ENCODE results near the gene ZNF613. TPM values are rescaled to one million over a fixed set of nuclear protein-coding genes. Genes with fewer than 3 reads are reported as not detected.

The ZNF613 gene
- total and polyA plus RNA-seq, 2 of the 13 experiments (the other 11 are each of a cell fraction or from before 2014, with no cell fraction given): 3.6 to 8.3 TPM

DNA sequence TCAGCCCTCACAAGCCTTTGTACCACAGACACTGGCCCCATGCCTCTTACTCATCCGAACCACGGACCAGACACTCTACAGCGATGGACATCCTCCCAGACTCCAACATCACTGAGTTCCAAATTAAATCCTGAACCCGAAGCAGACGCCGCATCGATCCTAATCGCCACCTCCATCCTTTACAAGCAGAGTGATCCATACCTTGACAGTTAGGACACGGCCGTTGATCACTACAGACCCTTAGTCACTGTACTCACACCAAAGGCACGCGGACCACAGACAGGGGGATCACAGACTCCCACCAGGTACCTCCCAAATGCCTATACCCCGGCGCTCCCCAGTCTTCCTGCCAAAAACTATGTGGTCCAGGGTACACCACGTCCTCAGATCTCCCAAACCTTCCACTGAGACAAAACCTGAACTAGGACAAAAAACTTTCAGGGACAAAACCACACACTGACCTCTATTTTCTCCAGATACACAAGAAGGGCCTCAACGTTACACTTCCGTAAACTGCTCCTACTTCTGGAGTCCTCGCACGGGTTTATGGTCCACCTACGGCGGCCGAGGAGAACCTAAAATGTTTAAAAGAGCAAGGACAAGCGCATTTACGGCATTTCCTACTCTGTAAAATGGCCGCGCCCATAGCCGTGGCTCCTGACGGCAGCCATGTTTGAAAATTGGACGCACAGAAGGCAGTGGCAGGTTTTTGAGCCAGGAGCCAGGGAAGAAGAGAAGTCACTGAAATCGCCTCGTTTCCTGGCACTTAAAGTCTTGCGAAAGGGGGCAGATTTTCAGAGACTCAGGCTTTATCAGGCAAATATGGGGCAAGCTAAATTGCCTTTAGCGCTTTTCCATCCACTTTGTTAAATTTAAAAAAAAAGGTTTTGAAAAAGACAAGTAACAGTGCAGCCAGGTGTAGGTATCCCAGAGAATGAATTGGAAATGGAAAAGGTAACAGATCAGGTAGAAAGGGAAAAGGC is 59.3 kb downstream of the ZNF613 start, which contains the start of gene ZNF350 (continued):
- TF ChIP-seq, protein P1, sequence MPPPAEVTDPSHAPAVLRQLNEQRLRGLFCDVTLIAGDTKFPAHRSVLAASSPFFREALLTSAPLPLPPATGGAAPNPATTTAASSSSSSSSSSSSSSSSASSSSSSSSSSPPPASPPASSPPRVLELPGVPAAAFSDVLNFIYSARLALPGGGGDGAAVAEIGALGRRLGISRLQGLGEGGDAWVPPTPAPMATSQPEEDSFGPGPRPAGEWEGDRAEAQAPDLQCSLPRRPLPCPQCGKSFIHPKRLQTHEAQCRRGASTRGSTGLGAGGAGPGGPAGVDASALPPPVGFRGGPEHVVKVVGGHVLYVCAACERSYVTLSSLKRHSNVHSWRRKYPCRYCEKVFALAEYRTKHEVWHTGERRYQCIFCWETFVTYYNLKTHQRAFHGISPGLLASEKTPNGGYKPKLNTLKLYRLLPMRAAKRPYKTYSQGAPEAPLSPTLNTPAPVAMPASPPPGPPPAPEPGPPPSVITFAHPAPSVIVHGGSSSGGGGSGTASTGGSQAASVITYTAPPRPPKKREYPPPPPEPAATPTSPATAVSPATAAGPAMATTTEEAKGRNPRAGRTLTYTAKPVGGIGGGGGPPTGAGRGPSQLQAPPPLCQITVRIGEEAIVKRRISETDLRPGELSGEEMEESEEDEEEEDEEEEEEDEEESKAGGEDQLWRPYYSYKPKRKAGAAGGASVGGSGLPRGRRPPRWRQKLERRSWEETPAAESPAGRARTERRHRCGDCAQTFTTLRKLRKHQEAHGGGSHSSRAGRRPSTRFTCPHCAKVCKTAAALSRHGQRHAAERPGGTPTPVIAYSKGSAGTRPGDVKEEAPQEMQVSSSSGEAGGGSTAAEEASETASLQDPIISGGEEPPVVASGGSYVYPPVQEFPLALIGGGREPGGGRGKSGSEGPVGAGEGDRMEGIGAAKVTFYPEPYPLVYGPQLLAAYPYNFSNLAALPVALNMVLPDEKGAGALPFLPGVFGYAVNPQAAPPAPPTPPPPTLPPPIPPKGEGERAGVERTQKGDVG (CRISPR knock-in tag; IDR thresholded peaks at IDR 0.05; ENCODE audit: borderline replicate concordance): no peak
- TF ChIP-seq ZFP36L1 (CRISPR knock-in tag; IDR thresholded peaks at IDR 0.05): peak; percentile 57; the same call in 1 of the 2 replicates
- TF ChIP-seq, protein P2, sequence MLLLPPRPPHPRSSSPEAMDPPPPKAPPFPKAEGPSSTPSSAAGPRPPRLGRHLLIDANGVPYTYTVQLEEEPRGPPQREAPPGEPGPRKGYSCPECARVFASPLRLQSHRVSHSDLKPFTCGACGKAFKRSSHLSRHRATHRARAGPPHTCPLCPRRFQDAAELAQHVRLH (CRISPR knock-in tag; IDR thresholded peaks at IDR 0.05; ENCODE audit: borderline replicate concordance, low read depth): 0 out of 2 replicates have a peak, but pooled peaks have one; percentile 61
- TF ChIP-seq BRD4 (CRISPR knock-in tag; IDR thresholded peaks at IDR 0.05): peak; percentile 75
- peak; percentile 70; the same call in 1 of the 2 replicates for TF ChIP-seq ZFP1 (CRISPR knock-in tag; IDR thresholded peaks at IDR 0.05)
- TF ChIP-seq ZNF598 (CRISPR knock-in tag; IDR thresholded peaks at IDR 0.05; ENCODE audit: borderline replicate concordance): peak; percentile 63; the same call in 1 of the 2 replicates
- TF ChIP-seq, protein P3, sequence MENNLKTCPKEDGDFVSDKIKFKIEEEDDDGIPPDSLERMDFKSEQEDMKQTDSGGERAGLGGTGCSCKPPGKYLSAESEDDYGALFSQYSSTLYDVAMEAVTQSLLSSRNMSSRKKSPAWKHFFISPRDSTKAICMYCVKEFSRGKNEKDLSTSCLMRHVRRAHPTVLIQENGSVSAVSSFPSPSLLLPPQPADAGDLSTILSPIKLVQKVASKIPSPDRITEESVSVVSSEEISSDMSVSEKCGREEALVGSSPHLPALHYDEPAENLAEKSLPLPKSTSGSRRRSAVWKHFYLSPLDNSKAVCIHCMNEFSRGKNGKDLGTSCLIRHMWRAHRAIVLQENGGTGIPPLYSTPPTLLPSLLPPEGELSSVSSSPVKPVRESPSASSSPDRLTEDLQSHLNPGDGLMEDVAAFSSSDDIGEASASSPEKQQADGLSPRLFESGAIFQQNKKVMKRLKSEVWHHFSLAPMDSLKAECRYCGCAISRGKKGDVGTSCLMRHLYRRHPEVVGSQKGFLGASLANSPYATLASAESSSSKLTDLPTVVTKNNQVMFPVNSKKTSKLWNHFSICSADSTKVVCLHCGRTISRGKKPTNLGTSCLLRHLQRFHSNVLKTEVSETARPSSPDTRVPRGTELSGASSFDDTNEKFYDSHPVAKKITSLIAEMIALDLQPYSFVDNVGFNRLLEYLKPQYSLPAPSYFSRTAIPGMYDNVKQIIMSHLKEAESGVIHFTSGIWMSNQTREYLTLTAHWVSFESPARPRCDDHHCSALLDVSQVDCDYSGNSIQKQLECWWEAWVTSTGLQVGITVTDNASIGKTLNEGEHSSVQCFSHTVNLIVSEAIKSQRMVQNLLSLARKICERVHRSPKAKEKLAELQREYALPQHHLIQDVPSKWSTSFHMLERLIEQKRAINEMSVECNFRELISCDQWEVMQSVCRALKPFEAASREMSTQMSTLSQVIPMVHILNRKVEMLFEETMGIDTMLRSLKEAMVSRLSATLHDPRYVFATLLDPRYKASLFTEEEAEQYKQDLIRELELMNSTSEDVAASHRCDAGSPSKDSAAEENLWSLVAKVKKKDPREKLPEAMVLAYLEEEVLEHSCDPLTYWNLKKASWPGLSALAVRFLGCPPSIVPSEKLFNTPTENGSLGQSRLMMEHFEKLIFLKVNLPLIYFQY (CRISPR knock-in tag; IDR thresholded peaks at IDR 0.05; ENCODE audit: borderline replicate concordance): peak; percentile 59; the same call in 1 of the 2 replicates
- no peak for TF ChIP-seq NFIB (CRISPR knock-in tag; IDR thresholded peaks at IDR 0.05; ENCODE audit: borderline replicate concordance)
- TF ChIP-seq ASH2L (IDR thresholded peaks at IDR 0.05; ENCODE audit: insufficient read length, low read depth, low read length): peak; percentile 83
- TF ChIP-seq CENPT (CRISPR knock-in tag; IDR thresholded peaks at IDR 0.05; ENCODE audit: low read depth): no peak
- TF ChIP-seq RXRA (CRISPR knock-in tag; IDR thresholded peaks at IDR 0.05): peak; percentile 60; the same call in 1 of the 2 replicates
- TF ChIP-seq, protein P4, sequence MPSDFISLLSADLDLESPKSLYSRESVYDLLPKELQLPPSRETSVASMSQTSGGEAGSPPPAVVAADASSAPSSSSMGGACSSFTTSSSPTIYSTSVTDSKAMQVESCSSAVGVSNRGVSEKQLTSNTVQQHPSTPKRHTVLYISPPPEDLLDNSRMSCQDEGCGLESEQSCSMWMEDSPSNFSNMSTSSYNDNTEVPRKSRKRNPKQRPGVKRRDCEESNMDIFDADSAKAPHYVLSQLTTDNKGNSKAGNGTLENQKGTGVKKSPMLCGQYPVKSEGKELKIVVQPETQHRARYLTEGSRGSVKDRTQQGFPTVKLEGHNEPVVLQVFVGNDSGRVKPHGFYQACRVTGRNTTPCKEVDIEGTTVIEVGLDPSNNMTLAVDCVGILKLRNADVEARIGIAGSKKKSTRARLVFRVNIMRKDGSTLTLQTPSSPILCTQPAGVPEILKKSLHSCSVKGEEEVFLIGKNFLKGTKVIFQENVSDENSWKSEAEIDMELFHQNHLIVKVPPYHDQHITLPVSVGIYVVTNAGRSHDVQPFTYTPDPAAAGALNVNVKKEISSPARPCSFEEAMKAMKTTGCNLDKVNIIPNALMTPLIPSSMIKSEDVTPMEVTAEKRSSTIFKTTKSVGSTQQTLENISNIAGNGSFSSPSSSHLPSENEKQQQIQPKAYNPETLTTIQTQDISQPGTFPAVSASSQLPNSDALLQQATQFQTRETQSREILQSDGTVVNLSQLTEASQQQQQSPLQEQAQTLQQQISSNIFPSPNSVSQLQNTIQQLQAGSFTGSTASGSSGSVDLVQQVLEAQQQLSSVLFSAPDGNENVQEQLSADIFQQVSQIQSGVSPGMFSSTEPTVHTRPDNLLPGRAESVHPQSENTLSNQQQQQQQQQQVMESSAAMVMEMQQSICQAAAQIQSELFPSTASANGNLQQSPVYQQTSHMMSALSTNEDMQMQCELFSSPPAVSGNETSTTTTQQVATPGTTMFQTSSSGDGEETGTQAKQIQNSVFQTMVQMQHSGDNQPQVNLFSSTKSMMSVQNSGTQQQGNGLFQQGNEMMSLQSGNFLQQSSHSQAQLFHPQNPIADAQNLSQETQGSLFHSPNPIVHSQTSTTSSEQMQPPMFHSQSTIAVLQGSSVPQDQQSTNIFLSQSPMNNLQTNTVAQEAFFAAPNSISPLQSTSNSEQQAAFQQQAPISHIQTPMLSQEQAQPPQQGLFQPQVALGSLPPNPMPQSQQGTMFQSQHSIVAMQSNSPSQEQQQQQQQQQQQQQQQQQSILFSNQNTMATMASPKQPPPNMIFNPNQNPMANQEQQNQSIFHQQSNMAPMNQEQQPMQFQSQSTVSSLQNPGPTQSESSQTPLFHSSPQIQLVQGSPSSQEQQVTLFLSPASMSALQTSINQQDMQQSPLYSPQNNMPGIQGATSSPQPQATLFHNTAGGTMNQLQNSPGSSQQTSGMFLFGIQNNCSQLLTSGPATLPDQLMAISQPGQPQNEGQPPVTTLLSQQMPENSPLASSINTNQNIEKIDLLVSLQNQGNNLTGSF (CRISPR knock-in tag; IDR thresholded peaks at IDR 0.05): no peak
- TF ChIP-seq SMYD3 (CRISPR knock-in tag; IDR thresholded peaks at IDR 0.05): 0 out of 2 replicates have a peak, but pooled peaks have one; percentile 28
